ENCODE measurements around the gene CXorf49B.
"Not testable (repeated sequence)": the region's sequence is repeated elsewhere in the genome, so short reads cannot be mapped to it uniquely, and the experiment has no call there.

- TF ChIP-seq, protein P1, sequence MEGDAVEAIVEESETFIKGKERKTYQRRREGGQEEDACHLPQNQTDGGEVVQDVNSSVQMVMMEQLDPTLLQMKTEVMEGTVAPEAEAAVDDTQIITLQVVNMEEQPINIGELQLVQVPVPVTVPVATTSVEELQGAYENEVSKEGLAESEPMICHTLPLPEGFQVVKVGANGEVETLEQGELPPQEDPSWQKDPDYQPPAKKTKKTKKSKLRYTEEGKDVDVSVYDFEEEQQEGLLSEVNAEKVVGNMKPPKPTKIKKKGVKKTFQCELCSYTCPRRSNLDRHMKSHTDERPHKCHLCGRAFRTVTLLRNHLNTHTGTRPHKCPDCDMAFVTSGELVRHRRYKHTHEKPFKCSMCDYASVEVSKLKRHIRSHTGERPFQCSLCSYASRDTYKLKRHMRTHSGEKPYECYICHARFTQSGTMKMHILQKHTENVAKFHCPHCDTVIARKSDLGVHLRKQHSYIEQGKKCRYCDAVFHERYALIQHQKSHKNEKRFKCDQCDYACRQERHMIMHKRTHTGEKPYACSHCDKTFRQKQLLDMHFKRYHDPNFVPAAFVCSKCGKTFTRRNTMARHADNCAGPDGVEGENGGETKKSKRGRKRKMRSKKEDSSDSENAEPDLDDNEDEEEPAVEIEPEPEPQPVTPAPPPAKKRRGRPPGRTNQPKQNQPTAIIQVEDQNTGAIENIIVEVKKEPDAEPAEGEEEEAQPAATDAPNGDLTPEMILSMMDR (IDR thresholded peaks at IDR 0.05 in 4 of 5, conservative IDR thresholded peaks at IDR 0.05 in 1 of 5), result not testable (repeated sequence)
- TF ChIP-seq POLR2A (IDR thresholded peaks at IDR 0.05), result not testable (repeated sequence)
Measured at GRCh38 chrX:71778322-71778721, 15.2 kb downstream of the CXorf49B start.

All from gastrocnemius medialis (tissue), 4 donors.